HEK293 (cell line): ENCODE results near the gene CELSR3.

Experiments
- CTCF ChIA-PET: fragments of 350-600 bp; formaldehyde crosslinking; extraction: SDS; loops from one replicate; lab custom pipeline; 2021; ENCODE audit warnings: antibody characterized with exemption; lab: Yijun Ruan, JAX
- POLR2A ChIA-PET: fragments of 300-600 bp; formaldehyde crosslinking; extraction: SDS; loops from one replicate; lab custom pipeline; 2020; ENCODE audit warnings: antibody characterized with exemption, inconsistent platforms; lab: Yijun Ruan, JAX
- H3K27ac ChIP-seq: fragments of 200-500 bp; sonication (Bioruptor generic); 2 replicates; pipeline ENCODE4 v1.5.1; 2014; ENCODE audit warnings: low read depth, low read length, control low read depth, inconsistent platforms; ENCODE audit errors: extremely low read depth
- H3K36me3 ChIP-seq, 2 experiments: fragments of 200-500 bp in 1 of 2; sonication (Bioruptor generic) in 1 of 2; 1 replicate in 1 of 2; 2 replicates in 1 of 2; pipeline ENCODE4 v1.5.1; 2014 to 2017; ENCODE audit warnings: inconsistent platforms in 2 of 2, low read length in 2 of 2; ENCODE audit not compliant: control insufficient read depth in 2 of 2, insufficient read depth in 1 of 2
- H3K4me1 ChIP-seq: fragments of 200-500 bp; sonication (Bioruptor generic); 2 replicates; pipeline ENCODE4 v1.5.1; 2014; ENCODE audit warnings: mild to moderate bottlenecking, low read length, inconsistent platforms; ENCODE audit not compliant: control insufficient read depth, insufficient read depth
- H3K4me3 ChIP-seq: 2 replicates; pipeline ENCODE4 v1.5.1; 2011; ENCODE audit warnings: low read depth, mild to moderate bottlenecking, control low read depth, low read length, moderate library complexity
- H3K9me3 ChIP-seq: fragments of 200-500 bp; sonication (Bioruptor generic); 2 replicates; pipeline ENCODE4 v1.5.1; 2014; ENCODE audit warnings: low read depth, low read length, inconsistent platforms; ENCODE audit not compliant: control insufficient read depth, insufficient read depth
- FEZF1 ChIP-seq: fragments of 450-650 bp; formaldehyde crosslinking; IDR thresholded peaks from 2 replicates; pipeline ENCODE4 v1.5.1; 2016; ENCODE audit warnings: missing biosample characterization, missing genetic modification characterization
- PRDM2 ChIP-seq: fragments of 450-650 bp; formaldehyde crosslinking; IDR thresholded peaks from 2 replicates; pipeline ENCODE4 v1.5.1; 2016; ENCODE audit warnings: missing biosample characterization, missing genetic modification characterization, borderline replicate concordance
- WT1 ChIP-seq: fragments of 450-650 bp; formaldehyde crosslinking; IDR thresholded peaks from 2 replicates; pipeline ENCODE4 v1.5.1; 2016; ENCODE audit warnings: missing biosample characterization, missing genetic modification characterization
- ZBTB20 ChIP-seq: fragments of 450-650 bp; formaldehyde crosslinking; IDR thresholded peaks from 2 replicates; pipeline ENCODE4 v1.5.1; 2016; ENCODE audit warnings: missing biosample characterization, missing genetic modification characterization
- ZFP69B ChIP-seq: fragments of 450-650 bp; formaldehyde crosslinking; IDR thresholded peaks from 2 replicates; pipeline ENCODE4 v1.5.1; 2016; ENCODE audit warnings: missing biosample characterization, missing genetic modification characterization
- ZNF10 ChIP-seq: fragments of 450-650 bp; formaldehyde crosslinking; IDR thresholded peaks from 2 replicates; pipeline ENCODE4 v1.5.1; 2017; ENCODE audit warnings: missing biosample characterization, missing genetic modification characterization
- ZNF18 ChIP-seq: fragments of 450-650 bp; formaldehyde crosslinking; IDR thresholded peaks from 2 replicates; pipeline ENCODE4 v1.5.1; 2016; ENCODE audit warnings: missing biosample characterization, missing genetic modification characterization
- ZNF202 ChIP-seq: fragments of 450-650 bp; formaldehyde crosslinking; IDR thresholded peaks from 2 replicates; pipeline ENCODE4 v1.5.1; 2016; ENCODE audit warnings: missing biosample characterization, missing genetic modification characterization, borderline replicate concordance
- ZNF211 ChIP-seq: fragments of 450-650 bp; formaldehyde crosslinking; IDR thresholded peaks from 2 replicates; pipeline ENCODE4 v1.5.1; 2016; ENCODE audit warnings: low read depth, missing biosample characterization, missing genetic modification characterization
- ZNF530 ChIP-seq: fragments of 450-650 bp; formaldehyde crosslinking; IDR thresholded peaks from 2 replicates; pipeline ENCODE4 v1.5.1; 2016; ENCODE audit warnings: low read depth, missing biosample characterization, missing genetic modification characterization
- ZNF549 ChIP-seq: fragments of 450-650 bp; IDR thresholded peaks from 2 replicates; pipeline ENCODE4 v1.5.1; 2018; ENCODE audit warnings: missing biosample characterization, missing genetic modification characterization, mild to moderate bottlenecking, inconsistent platforms, moderate library complexity
- ZNF585B ChIP-seq: fragments of 450-650 bp; formaldehyde crosslinking; IDR thresholded peaks from 2 replicates; pipeline ENCODE4 v1.5.1; 2016; ENCODE audit warnings: missing biosample characterization, missing genetic modification characterization
- ZNF670 ChIP-seq: fragments of 450-650 bp; formaldehyde crosslinking; IDR thresholded peaks from 2 replicates; pipeline ENCODE4 v1.5.1; 2016; ENCODE audit warnings: missing biosample characterization, missing genetic modification characterization, low read depth
- ZNF692 ChIP-seq: fragments of 450-650 bp; formaldehyde crosslinking; IDR thresholded peaks from 2 replicates; pipeline ENCODE4 v1.5.1; 2016; ENCODE audit warnings: missing biosample characterization, missing genetic modification characterization
- ZNF830 ChIP-seq: fragments of 450-650 bp; IDR thresholded peaks from 2 replicates; pipeline ENCODE4 v1.5.0; 2018; ENCODE audit warnings: missing biosample characterization, missing genetic modification characterization, low read depth, mild to moderate bottlenecking, moderate library complexity

The CELSR3 gene

DNA sequence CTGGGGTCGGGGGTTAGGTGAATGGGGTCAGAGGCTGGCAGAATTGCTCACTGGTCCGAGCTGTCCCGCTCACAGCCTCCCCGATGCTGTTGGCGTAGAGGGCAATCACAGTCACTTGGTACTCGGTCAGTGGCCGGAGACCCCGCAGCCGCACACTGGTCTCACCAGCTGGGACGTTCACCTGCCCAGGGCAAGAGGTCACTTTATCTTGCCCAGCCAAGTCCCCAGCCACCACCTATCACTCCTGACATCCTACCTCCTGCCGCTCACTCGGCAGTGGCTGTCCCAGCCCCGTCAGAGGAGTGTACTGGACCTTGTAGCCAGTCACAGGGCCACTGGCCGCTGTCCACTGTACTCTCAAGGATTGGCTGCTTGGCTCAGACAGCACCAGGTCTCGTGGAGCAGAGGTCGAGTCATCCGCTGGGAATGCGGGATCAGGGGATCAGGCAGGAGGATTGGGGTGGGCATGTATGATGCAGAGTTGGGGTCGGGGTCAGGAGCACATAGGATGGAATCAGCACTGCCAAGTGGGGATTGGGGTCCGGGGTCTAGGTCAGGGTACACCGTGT lies 70.1 kb downstream of the CELSR3 start (continued):
- TF ChIP-seq ZNF202 (tag by site-specific recombination) (no peak), ZNF530 (tag by site-specific recombination) (no peak), ZNF18 (tag by site-specific recombination) (no peak), FEZF1 (tag by site-specific recombination) (no peak), ZNF10 (tag by site-specific recombination) (no peak), ZBTB20 (tag by site-specific recombination) (no peak)

GRCh38 chr3:48591886-48592518 lies 70.7 kb downstream of the CELSR3 start:
- POLR2A ChIA-PET, result no interaction called here
- no peaks in the 10 kb centered on the region for H3K9me3 ChIP-seq
- H3K27ac ChIP-seq, result no peak overlapping the region
- no peak overlapping the region for H3K4me3 ChIP-seq
- H3K4me1 ChIP-seq, result no peaks in the 10 kb centered on the region
- CTCF ChIA-PET, result no interaction called here
- peaks cover 0 to 4% of the 10 kb centered on the region in 2 experiments; a peak in 1 of 3 replicates for H3K36me3 ChIP-seq
- no peak for TF ChIP-seq ZNF211 (tag by site-specific recombination)
- TF ChIP-seq ZNF549, result no peak
- TF ChIP-seq ZFP69B (tag by site-specific recombination), result peak; percentile 63
- TF ChIP-seq ZNF585B, result no peak
- TF ChIP-seq WT1 (tag by site-specific recombination), result no peak
- peak; percentile 47; the same call in 1 of the 2 replicates for TF ChIP-seq ZNF692 (tag by site-specific recombination)

DNA sequence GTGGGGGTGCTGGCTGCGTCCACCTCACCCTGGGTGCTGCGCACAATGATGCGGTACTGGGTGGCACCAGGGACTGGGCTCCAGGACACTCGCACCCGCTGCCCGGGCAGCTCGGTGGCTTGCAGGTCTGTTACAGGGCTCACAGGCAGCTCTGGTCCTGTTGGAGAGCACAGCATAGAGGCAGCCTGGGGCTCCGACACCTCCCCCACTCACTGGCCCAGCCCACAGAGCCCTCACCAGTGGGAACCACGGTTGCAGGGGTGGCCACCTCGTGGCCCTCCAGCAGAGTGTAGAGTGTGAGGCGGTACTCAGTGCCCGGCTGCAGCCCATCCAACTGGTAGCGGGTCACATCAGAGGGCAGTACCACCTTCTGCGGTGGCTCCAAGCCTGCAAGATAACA lies 71.2 kb downstream of the CELSR3 start:
- Histone ChIP-seq H3K9me3 (no peaks in the 10 kb centered on the region), H3K36me3 (peaks cover 0 to 1% of the 10 kb centered on the region in 2 experiments; a peak in 1 of 3 replicates), H3K27ac (no peak overlapping the region), H3K4me1 (no peaks in the 10 kb centered on the region), H3K4me3 (no peak overlapping the region)
- TF ChIP-seq PRDM2, result no peak
- no peak for TF ChIP-seq ZNF670
- TF ChIP-seq ZNF830, result no peak
- CTCF ChIA-PET, result no interaction called here
- POLR2A ChIA-PET, result no interaction called here
